GM08714 (cell line): ENCODE measurements around the gene GRM7.

ENCODE experiments used
- H3K4me3 ChIP-seq: fragments of 200-500 bp; sonication (Bioruptor generic); 2 replicates; pipeline ENCODE4 v1.5.1; 2014; ENCODE audit warnings: mild to moderate bottlenecking, low read length, inconsistent platforms
- ZNF274 ChIP-seq: IDR thresholded peaks from 2 replicates; pipeline ENCODE4 v1.6.1; 2012; ENCODE audit warnings: mild to moderate bottlenecking, low read depth, low read length

The GRM7 gene

DNA sequence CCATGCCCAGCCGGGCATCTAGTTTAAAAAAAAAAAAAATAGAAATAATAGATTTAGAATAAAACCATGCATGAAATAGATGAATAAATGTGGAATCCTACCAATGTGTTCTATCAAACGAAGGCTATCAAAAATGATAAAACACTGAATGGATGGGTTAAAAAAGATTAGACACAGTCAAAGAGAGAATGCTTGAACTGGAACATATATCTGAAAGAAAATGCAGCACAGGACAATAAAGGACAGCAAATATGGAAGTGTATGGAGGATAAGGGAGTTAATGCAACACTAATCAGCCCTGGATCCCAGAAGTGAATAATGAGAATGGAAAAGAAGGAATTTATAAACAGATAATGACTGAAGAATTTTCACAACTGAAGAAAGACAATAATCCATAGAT, 571.7 kb downstream of the GRM7 start:
- H3K4me3 ChIP-seq: no peak overlapping the region
- TF ChIP-seq ZNF274: no peak

GRCh38 chr3:7433073-7433472, 572.2 kb downstream of the GRM7 start:
- TF ChIP-seq ZNF274: no peak
- H3K4me3 ChIP-seq: no peak overlapping the region

- H3K4me3 ChIP-seq: no peak overlapping the region
- TF ChIP-seq ZNF274: no peak
Observed at GRCh38 chr3:7436542-7436941, 575.6 kb downstream of the GRM7 start.

DNA sequence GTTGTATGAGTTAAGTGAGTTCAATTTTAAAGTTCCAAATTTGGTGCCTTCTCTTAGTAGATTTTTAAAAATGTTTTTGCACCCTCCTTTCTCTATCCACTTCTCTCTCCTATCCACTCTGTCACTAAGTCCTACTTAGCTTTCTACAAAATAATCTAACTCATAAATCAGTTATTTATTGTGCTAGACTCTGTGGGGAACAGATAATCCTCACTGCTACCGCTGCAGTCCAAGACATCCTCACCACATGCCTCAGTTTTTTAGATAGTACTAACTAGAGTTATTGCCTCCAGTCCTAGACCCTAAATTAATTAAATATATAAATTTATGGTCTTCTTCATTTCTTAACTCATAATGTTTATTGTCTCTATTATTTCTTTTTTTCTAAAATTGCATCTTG, 576.3 kb downstream of the GRM7 start:
- no peak for TF ChIP-seq ZNF274
- H3K4me3 ChIP-seq: no peak overlapping the region

DNA sequence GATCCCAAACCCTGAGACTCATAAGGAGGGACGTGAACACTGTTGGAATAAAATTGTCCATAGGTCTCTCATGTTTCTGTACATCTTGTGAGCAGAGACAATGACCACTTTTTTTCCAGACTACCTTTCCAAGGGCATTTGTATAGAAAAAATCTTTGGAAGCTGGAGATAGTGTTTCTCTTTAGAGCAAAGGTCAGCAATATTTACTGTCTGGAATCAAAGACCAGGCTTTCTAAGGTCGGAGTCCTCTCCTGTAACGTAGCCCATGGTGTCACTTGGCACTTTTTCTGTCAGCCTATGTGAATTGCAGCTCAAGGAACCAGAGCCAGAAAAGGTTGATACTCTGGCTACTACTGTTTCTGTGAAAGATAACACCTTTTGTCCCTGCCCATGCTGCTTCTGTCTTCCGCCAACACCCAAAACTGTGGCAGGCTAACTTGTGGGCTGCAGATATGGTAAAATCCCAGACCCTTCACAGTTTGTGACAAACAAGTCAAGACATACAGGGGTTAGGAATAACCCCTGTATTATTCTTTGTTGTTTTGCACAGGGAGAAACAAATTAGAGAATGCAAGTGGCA, 578.3 kb downstream of the GRM7 start:
- no peak overlapping the region for H3K4me3 ChIP-seq
- no peak for TF ChIP-seq ZNF274

DNA sequence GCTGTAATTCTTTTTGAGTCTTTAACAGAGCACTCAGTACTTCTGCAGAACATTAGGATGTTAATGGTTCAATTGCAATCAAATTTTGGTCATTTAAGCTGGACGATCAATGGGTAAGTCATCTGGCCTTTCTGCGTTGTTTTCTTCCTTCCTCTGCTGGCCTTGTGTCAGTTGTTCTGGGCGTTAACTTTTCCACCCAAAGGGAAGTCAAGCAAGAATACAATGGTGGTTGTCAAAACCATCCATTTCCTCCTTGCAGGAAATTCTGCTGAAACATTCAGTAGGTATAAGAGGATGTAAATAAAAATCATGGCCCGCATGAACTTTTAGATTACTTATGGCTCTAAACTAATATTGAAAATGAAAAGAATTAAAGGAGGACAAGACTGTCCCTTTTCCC, 584.0 kb downstream of the GRM7 start:
- H3K4me3 ChIP-seq: no peak overlapping the region
- TF ChIP-seq ZNF274: no peak

- no peak for TF ChIP-seq ZNF274
- no peak overlapping the region for H3K4me3 ChIP-seq
Observed at GRCh38 chr3:7445331-7445730, 584.4 kb downstream of the GRM7 start.

DNA sequence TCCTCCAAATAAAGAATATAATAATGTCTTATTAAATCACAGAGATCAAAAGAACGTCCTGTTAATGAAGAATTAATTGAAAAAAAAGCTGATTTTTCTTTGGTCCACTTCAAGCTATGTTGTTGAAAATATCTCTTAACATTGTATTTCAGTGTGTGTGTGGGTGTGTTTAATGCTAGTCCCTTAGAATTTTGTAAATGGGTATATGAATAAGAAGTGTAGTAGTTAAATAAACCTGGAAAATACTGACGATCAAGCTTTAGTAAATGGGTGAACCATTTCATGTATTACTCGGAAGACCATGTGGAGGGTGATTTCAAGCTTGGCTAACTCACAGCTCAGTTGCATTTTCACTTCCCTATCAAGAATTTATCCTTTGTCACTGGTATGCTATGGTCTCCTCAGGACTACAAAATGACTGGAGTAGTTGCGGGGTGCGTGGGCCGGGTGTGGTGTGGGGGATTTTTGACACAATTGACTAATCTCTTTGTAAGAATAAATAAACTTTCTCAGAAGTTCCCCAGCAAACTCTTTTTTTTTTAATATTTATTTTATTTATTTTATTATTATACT, 586.4 kb downstream of the GRM7 start:
- H3K4me3 ChIP-seq: no peak overlapping the region
- no peak for TF ChIP-seq ZNF274

DNA sequence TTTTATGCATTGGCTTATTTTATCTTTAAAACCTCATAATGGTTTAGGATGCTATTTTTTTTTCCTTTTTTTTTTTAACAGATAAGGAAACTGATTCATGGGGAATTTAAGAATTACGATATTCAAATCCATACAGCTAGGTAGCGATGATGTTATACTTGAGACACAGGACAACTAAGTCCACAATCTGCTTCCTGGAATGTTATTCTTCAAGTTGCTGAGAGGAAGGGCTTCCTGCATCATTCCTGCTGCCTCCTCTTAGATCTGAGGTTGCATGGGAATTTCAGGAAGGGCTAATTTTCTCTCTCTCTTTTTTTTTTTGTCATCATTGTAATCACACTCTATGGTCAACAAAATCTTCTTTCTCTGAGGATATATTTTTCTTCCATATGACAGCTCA, 595.5 kb downstream of the GRM7 start:
- TF ChIP-seq ZNF274: no peak
- no peak overlapping the region for H3K4me3 ChIP-seq

DNA sequence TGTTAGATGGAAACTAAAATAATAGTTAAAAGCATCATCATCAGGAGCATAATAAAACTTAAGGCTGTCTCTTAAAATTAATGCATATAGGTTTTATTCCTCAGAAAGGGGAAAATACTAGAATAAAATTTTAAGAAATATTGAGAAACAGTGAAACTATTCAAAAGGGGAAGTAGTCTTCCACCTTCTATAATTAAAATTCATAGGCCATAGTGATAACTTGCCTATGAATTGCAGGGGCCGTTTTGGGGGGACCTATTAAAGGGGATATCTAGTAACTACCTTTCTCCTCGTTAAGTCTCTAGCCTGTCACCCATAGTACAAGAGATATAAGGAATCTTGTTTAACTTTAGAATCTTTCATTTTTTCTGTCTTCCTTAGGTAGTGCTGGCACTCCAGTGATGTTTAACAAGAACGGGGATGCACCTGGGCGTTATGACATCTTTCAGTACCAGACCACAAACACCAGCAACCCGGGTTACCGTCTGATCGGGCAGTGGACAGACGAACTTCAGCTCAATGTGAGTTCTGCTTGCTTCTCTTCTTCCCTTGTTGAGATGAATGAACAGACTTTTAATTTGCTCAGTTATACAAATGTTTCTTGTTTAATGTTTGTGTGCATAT, 600.4 kb downstream of the GRM7 start:
- TF ChIP-seq ZNF274: no peak
- no peak overlapping the region for H3K4me3 ChIP-seq

- TF ChIP-seq ZNF274: no peak
- no peak overlapping the region for H3K4me3 ChIP-seq
Observed at GRCh38 chr3:7469866-7470265, 609.0 kb downstream of the GRM7 start.

DNA sequence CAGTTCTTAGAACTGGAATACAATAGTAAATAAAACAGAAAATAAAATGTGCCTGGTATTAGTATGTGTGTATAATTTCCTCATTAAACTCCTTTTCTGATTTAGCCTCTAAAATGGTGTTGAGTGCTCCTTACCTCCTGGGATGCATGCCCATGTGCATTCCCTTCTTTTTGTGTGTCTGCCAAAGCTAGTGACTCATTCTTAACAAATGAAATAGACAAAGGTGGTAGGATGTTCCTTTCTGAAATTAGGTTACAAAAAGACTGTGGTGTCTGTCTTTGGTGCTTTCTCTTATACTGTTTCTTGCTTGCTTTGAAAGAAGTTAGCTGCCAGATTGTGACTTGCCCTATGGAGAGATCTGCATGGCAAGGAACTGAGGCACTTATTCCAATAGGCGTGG, 623.7 kb downstream of the GRM7 start:
- H3K4me3 ChIP-seq: no peak overlapping the region
- no peak for TF ChIP-seq ZNF274

- H3K4me3 ChIP-seq: no peak overlapping the region
- TF ChIP-seq ZNF274: no peak
Observed at GRCh38 chr3:7487763-7488162, 626.8 kb downstream of the GRM7 start.

- no peak for TF ChIP-seq ZNF274
- no peak overlapping the region for H3K4me3 ChIP-seq
Observed at GRCh38 chr3:7489417-7489816, 628.5 kb downstream of the GRM7 start.

- no peak for TF ChIP-seq ZNF274
- no peak overlapping the region for H3K4me3 ChIP-seq
Observed at GRCh38 chr3:7498715-7499114, 637.8 kb downstream of the GRM7 start.

DNA sequence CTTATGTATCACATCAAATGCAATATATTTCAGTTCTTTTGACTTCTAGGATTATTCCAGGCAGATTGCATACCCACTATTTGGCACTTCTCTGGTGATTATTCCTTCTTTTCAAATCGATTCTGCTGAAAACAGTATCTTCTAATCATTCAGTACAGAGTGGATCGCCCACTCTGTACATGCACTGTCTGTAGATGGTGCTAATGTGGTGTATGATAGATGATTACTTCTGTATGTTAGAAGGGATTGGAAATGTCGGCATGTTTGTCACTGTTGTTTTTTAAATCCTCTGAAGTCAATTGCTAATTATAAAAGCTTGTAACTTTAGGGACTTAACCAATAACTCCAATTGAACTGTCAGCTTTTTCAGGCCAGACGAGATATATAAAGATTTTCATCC, 642.5 kb downstream of the GRM7 start:
- no peak for TF ChIP-seq ZNF274
- no peak overlapping the region for H3K4me3 ChIP-seq
